Natural killer cell (primary cell): Measurements from ENCODE around the gene DRC3. TPM values are rescaled to one million over a fixed set of nuclear protein-coding genes. Genes with fewer than 3 reads are reported as not detected.
A peak's percentile ranks its signal among the peaks of the same experiment; 100 is the strongest.

ENCODE experiments used
- ATAC-seq, 3 donors: fragments of 150-1000 bp in 2 of 3; fragments of 200-7000 bp in 1 of 3; cut with Tn5 transposase; 1 replicate in 1 of 3; 2 replicates in 2 of 3; pipeline ENCODE4 v1.10.0; 2021; ENCODE audit warnings: mild to moderate bottlenecking in 2 of 3, moderate library complexity in 2 of 3
- DNase-seq, 2 donors: peaks; one replicate each; pipeline versions ENCODE4 v3.0.0 to v3.0.0-alpha.2; 2013 to 2021; ENCODE audit warnings: mixed read lengths in 1 of 2
- H3K27ac ChIP-seq: one replicate; pipeline ENCODE4 v1.5.1; 2013; ENCODE audit warnings: mild to moderate bottlenecking, low read length
- H3K27me3 ChIP-seq: one replicate; pipeline ENCODE4 v1.6.1; 2013; ENCODE audit warnings: low read length; ENCODE audit not compliant: control insufficient read depth, insufficient read depth
- H3K36me3 ChIP-seq: one replicate; pipeline ENCODE4 v1.6.1; 2013; ENCODE audit warnings: low read length; ENCODE audit not compliant: control insufficient read depth, insufficient read depth
- H3K4me1 ChIP-seq: one replicate; pipeline ENCODE4 v1.6.1; 2013; ENCODE audit warnings: low read length; ENCODE audit not compliant: control insufficient read depth, insufficient read depth
- H3K4me3 ChIP-seq: one replicate; pipeline ENCODE4 v1.5.1; 2013; ENCODE audit warnings: low read length
- H3K9me3 ChIP-seq: one replicate; pipeline ENCODE4 v1.6.1; 2013; ENCODE audit warnings: low read length; ENCODE audit not compliant: control insufficient read depth, insufficient read depth
- H3K27ac Mint-ChIP-seq, 2 donors: one replicate each; pipeline ENCODE4 v1.8.0; 2022; ENCODE audit warnings: mild to moderate bottlenecking in 2 of 2, mixed read lengths in 2 of 2, moderate library complexity in 1 of 2
- H3K27me3 Mint-ChIP-seq, 2 donors: one replicate each; pipeline ENCODE4 v1.8.0; 2022; ENCODE audit warnings: low read depth in 2 of 2, mixed read lengths in 2 of 2
- H3K36me3 Mint-ChIP-seq: one replicate; pipeline ENCODE4 v1.8.0; 2022; ENCODE audit warnings: mixed read lengths
- H3K4me1 Mint-ChIP-seq, 2 donors: one replicate each; pipeline ENCODE4 v1.8.0; 2022; ENCODE audit warnings: mixed read lengths in 2 of 2
- H3K4me3 Mint-ChIP-seq: one replicate; pipeline ENCODE4 v1.8.0; 2022; ENCODE audit warnings: mild to moderate bottlenecking, moderate library complexity, mixed read lengths
- H3K9me3 Mint-ChIP-seq, 2 donors: one replicate each; pipeline ENCODE4 v1.8.0; 2022; ENCODE audit warnings: mixed read lengths in 2 of 2
- WGBS: methylation state at CpG from one replicate; pipeline ENCODE4 v1.1.7; 2013; ENCODE audit warnings: missing lambda C conversion rate; ENCODE audit not compliant: insufficient coverage; 5-methylcytosine and 5-hydroxymethylcytosine counted together
- intact Hi-C: fragments of 100-400 bp; cut with micrococcal nuclease; formaldehyde crosslinking; loops from one replicate; pipeline ENCODE4 v1.14.2; 2022
- total RNA-seq, 4 donors: library from RNA; stranded (reverse); fragments of 120-200 nt in 1 of 4; gene quantifications; one replicate each; pipeline versions ENCODE4 v1.2.3 to v1.2.4, GENCODE V29; 2013 to 2022
- TF ChIP-seq, protein P1 (sequence below): fragments of 200-600 bp; IDR thresholded peaks from one replicate; pipeline ENCODE4 v1.8.0; 2022; ENCODE audit warnings: antibody characterized with exemption

Gene DRC3
- total RNA-seq, 3 donors from 2014 or later (not counting 1 experiment from before 2014, with no cell fraction given) = 0.26 to 0.78 TPM; not detected in 1

DNA sequence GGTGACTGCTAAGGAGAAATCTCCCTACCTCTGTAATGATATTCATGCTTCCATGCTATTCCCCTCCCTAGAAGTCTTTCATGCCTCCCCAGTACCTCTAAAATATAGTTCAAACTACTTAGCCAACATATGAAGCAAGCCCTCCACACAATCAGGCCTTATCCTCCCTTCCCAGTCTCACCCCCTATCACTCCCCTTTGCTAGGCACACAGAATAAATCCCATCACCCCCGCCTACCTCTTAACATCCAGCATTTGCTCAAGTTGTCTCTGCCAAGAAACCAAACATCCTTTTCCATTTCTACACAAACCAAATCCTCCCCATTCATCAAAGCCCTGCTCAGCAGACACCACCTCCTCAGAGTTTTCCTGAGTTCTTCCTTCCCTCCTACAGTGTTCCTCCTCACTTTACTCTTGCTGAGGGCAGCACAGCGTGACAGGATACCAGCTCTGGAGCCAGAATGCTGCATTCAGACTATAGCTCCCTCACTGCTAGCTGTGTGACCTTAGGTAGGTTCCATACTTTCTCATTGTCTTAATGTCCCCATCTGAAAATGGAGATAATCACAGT, 7.4 kb upstream of the DRC3 start:
- Histone ChIP-seq H3K27me3 (no peaks in the 10 kb centered on the region), H3K4me1 (peaks cover 2% of the 10 kb centered on the region), H3K4me3 (no peak overlapping the region), H3K9me3 (no peaks in the 10 kb centered on the region), H3K36me3 (no peaks in the 10 kb centered on the region), H3K27ac (no peak overlapping the region)
- Mint-ChIP-seq H3K27ac (peak overlapping the region in 1 of 2 donors; percentile 3), H3K4me1 (peaks cover 28 to 50% of the 10 kb centered on the region in 2 donors), H3K36me3 (no peaks in the 10 kb centered on the region), H3K27me3 (no peaks in the 10 kb centered on the region), H3K4me3 (no peak overlapping the region), H3K9me3 (no peaks in the 10 kb centered on the region)
- TF ChIP-seq, protein P1, sequence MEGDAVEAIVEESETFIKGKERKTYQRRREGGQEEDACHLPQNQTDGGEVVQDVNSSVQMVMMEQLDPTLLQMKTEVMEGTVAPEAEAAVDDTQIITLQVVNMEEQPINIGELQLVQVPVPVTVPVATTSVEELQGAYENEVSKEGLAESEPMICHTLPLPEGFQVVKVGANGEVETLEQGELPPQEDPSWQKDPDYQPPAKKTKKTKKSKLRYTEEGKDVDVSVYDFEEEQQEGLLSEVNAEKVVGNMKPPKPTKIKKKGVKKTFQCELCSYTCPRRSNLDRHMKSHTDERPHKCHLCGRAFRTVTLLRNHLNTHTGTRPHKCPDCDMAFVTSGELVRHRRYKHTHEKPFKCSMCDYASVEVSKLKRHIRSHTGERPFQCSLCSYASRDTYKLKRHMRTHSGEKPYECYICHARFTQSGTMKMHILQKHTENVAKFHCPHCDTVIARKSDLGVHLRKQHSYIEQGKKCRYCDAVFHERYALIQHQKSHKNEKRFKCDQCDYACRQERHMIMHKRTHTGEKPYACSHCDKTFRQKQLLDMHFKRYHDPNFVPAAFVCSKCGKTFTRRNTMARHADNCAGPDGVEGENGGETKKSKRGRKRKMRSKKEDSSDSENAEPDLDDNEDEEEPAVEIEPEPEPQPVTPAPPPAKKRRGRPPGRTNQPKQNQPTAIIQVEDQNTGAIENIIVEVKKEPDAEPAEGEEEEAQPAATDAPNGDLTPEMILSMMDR = no peak
- intact Hi-C loops = no loop called here
- no peak for DNase-seq
- ATAC-seq = no peak
- 95% methylated on average over 2 of the region's 2 CpGs for WGBS

DNA sequence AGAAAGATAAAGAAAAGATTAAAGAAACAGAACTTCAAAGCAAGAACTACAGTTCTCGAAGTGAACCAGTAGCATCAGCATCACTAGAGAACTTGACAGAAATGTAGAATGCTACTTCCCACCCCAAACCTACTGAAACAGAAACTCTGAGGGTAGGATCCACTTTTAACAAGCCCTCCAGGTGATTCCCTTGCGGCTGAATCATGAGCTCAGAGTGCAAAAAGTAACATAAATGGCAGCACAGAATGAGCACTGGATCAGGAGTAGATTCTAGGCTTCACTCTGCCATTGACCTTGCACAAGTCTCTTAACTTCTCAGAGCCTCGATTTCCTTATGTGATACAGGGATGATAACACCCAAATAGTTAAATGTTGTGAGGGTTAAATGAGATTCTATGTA, 6.3 kb upstream of the DRC3 start:
- H3K27ac Mint-ChIP-seq = no peak overlapping the region
- peaks cover 29 to 51% of the 10 kb centered on the region in 2 donors for H3K4me1 Mint-ChIP-seq
- Histone ChIP-seq H3K36me3 (no peaks in the 10 kb centered on the region), H3K4me1 (peaks cover 6% of the 10 kb centered on the region), H3K27me3 (no peaks in the 10 kb centered on the region), H3K27ac (no peak overlapping the region), H3K4me3 (no peak overlapping the region), H3K9me3 (no peaks in the 10 kb centered on the region)
- H3K27me3 Mint-ChIP-seq = no peaks in the 10 kb centered on the region
- 71% methylated on average over 2 of the region's 3 CpGs for WGBS
- DNase-seq = no peak
- H3K36me3 Mint-ChIP-seq = no peaks in the 10 kb centered on the region
- intact Hi-C loops = no loop called here
- H3K9me3 Mint-ChIP-seq = no peaks in the 10 kb centered on the region
- H3K4me3 Mint-ChIP-seq = no peak overlapping the region
- TF ChIP-seq, protein P1 = no peak
- no peak for ATAC-seq

DNA sequence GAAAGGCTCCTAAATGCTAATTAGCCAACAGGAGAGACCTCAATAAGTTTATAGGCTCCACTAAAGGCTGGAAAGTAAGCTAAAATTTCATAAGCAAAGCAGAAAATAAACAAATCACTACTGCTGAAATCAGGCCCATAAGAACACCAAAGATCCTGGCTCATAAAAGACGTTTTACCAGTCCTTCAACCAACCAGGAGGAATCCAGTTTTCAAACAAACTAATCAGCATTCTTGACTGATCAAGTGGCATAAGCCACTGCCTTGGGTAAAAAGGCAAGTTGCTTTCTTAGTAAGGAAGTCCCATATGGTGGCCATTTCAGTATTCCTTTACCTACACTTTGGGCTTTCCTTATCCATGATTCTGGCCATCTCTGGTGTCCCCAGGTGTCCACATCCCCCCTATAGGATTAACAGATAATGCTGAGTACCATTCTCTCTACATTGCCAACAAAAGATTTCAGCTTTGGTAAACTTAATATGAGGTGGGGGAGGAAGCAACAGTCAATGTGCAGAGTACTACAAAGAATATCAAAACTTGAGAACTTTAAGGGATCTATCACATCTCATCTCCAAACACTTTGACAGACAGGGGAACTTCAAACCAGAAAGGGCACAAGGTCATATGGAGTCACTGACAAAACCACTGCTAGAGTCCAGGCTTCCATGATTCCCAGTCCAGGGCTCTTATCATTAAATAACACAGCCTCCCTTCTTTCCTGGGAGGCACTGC, 1.8 kb upstream of the DRC3 start:
- DNase-seq (no peak), ATAC-seq (no peak)
- H3K4me1 Mint-ChIP-seq = peaks cover 33 to 45% of the 10 kb centered on the region in 2 donors
- 85% methylated on average over 1 of the region's 1 CpG for WGBS
- H3K36me3 Mint-ChIP-seq = no peaks in the 10 kb centered on the region
- no peaks in the 10 kb centered on the region for H3K27me3 Mint-ChIP-seq
- H3K9me3 Mint-ChIP-seq = no peaks in the 10 kb centered on the region
- peak overlapping the region; percentile 78 to 96 for H3K27ac Mint-ChIP-seq
- H3K36me3 ChIP-seq = no peaks in the 10 kb centered on the region
- H3K4me3 Mint-ChIP-seq = peak overlapping the region; percentile 86
- H3K9me3 ChIP-seq = no peaks in the 10 kb centered on the region
- intact Hi-C loops = loop anchor here (5.0 kb wide), 2 partner anchors 219 to 289 kb away; partner anchors contain the start of gene RAI1
- peaks cover 13% of the 10 kb centered on the region for H3K4me1 ChIP-seq
- H3K4me3 ChIP-seq = no peak overlapping the region
- TF ChIP-seq, protein P1 = no peak
- H3K27me3 ChIP-seq = no peaks in the 10 kb centered on the region
- H3K27ac ChIP-seq = no peak overlapping the region
